Measurements from ENCODE around the gene PIGQ. TPM values are rescaled to one million over a fixed set of nuclear protein-coding genes. Genes with fewer than 3 reads are reported as not detected.
A peak's percentile ranks its signal among the peaks of the same experiment; 100 is the strongest.

PIGQ gene
- total and polyA plus RNA-seq, 2 of the 4 experiments (the other 2 are of a cell fraction), result 5.9 to 36.8 TPM

DNA sequence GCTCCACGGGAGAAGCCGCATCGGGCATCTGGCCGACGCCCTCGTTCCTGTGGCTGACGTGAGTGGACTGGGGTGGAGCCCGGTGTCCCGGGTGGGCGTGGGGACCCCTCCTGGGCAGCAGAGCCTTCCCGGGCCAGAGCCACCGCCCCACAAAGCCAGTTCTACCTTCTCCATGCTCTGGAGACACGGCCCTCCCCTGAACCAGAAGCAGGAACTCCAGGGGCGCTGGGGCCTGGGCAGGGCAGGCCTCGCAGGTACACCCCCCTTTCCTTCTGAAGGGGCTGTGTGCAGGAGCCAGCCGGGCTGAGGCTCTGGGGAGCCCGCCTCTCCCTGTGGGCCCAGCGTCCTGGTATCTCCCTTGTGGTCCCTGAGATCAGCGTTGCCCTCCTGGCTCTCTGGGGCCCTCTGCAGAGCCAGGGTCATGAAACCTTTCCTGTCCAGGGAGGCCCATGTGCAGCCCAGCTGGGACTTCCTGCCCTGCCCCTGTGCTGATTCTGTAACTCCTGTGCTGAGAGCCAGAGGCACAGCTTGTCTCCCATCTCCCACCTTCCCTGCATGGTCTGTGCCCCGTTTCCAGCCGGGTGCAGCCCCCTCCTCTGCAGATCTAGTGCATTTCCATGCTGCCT lies 6.5 kb downstream of the PIGQ start:
- H3K27me3 ChIP-seq (ENCODE audit: control insufficient read depth, insufficient read depth, low read length), result no peaks in the 10 kb centered on the region
- peak overlapping the region; percentile 37 for H2AK9ac ChIP-seq (replicated peaks; ENCODE audit: low read depth, low read length, poor library complexity)
- H3K9me1 ChIP-seq (ENCODE audit: insufficient read depth, low read length), result no peaks in the 10 kb centered on the region
- intact Hi-C loops (cut with micrococcal nuclease), result no loop called here
- DNase-seq (no peak), ATAC-seq (ENCODE audit: low read depth) (no peak)
- peaks cover 3 to 17% of the 10 kb centered on the region in 2 experiments; a peak in 2 of 4 replicates for H3K79me1 ChIP-seq (ENCODE audit: low read depth in 1 of 2, low read length in 2 of 2)
- H4K20me1 ChIP-seq (ENCODE audit: insufficient read depth, low read length), result no peaks in the 10 kb centered on the region; the same call in 1 of the 2 replicates
- H2AK5ac ChIP-seq (ENCODE audit: low read depth, low read length), result no peak overlapping the region
- no peak overlapping the region for H4K91ac ChIP-seq (ENCODE audit: insufficient read depth, low read depth, low read length)
- no peak overlapping the region for H3K4ac ChIP-seq (ENCODE audit: low read depth, low read length)
- no peak overlapping the region for H4K8ac ChIP-seq (ENCODE audit: low read depth in 2 of 2, low read length in 2 of 2)
- H3K14ac ChIP-seq (replicated peaks; ENCODE audit: low read depth, low read length), result no peak overlapping the region
- in situ Hi-C loops (cut with MboI; ENCODE audit: low sequenced_read_pairs), result no loop called here
- peaks cover 16% of the 10 kb centered on the region; the same call in 1 of the 2 replicates for H3K36me3 ChIP-seq (ENCODE audit: control insufficient read depth, insufficient read depth, low read length)
- no peak overlapping the region for H3K4me3 ChIP-seq (ENCODE audit: insufficient read depth, low read depth, low read length)
- H2AFZ ChIP-seq (replicated peaks; ENCODE audit: low read length, poor library complexity), result peak overlapping the region; percentile 63
- H2BK120ac ChIP-seq (ENCODE audit: low read depth, low read length), result no peak overlapping the region
- no peak overlapping the region for H3K18ac ChIP-seq (ENCODE audit: low read depth, low read length)
- H3K56ac ChIP-seq (ENCODE audit: extremely low read depth, insufficient read depth, low read length), result no peak overlapping the region
- dilution Hi-C loops (cut with HindIII; ENCODE audit: low sequenced_read_pairs, unreplicated experiment), result no loop called here
- H3K9ac ChIP-seq (ENCODE audit: low read depth, low read length), result no peak overlapping the region
- TF ChIP-seq NFE2L2 (IDR thresholded peaks at IDR 0.05; ENCODE audit: low read depth, low read length), result no peak
- TF ChIP-seq FOS (IDR thresholded peaks at IDR 0.05; ENCODE audit: low read depth, low read length), result no peak
- TF ChIP-seq MXI1 (IDR thresholded peaks at IDR 0.05; ENCODE audit: borderline replicate concordance, low read depth, low read length), result no peak
- no peak for TF ChIP-seq BHLHE40 (IDR thresholded peaks at IDR 0.05; ENCODE audit: low read depth, low read length)
- no peak for TF ChIP-seq ELK1 (IDR thresholded peaks at IDR 0.05; ENCODE audit: borderline replicate concordance, low read depth, low read length)
- no peak for TF ChIP-seq CTCF (conservative IDR thresholded peaks at IDR 0.05; ENCODE audit: low read depth, low read length)
- TF ChIP-seq MAFK (IDR thresholded peaks at IDR 0.05; ENCODE audit: low read depth, low read length), result no peak
- no peak for TF ChIP-seq SMC3 (IDR thresholded peaks at IDR 0.05; ENCODE audit: low read depth, low read length)
- TF ChIP-seq CHD1 (IDR thresholded peaks at IDR 0.05; ENCODE audit: low read depth, low read length), result no peak
- ChIA-PET POLR2A (ENCODE audit: unreplicated experiment) (no interaction called here), CTCF (interaction anchor here (0.7 kb wide), 1 partner anchor 36 kb away, joined by 3 read pairs; no protein-coding TSS in a partner anchor)
- H2BK5ac ChIP-seq (ENCODE audit: low read depth, low read length, poor library complexity, severe bottlenecking), result no peak overlapping the region
- no peak overlapping the region for H2BK20ac ChIP-seq (ENCODE audit: low read depth, low read length)
- no peak overlapping the region for H4K5ac ChIP-seq (ENCODE audit: low read depth, low read length)
- no peak overlapping the region for H2BK15ac ChIP-seq (ENCODE audit: low read depth, low read length)
- H3K4me2 ChIP-seq (ENCODE audit: low read depth, low read length), result no peak overlapping the region
- no peaks in the 10 kb centered on the region for H3K9me3 ChIP-seq (ENCODE audit: control insufficient read depth, insufficient read depth, low read length)
- H3K23ac ChIP-seq (ENCODE audit: low read depth, low read length), result no peak overlapping the region
- H3K4me1 ChIP-seq (ENCODE audit: control insufficient read depth, insufficient read depth, low read length), result no peaks in the 10 kb centered on the region
- WGBS, 2 experiments (ENCODE audit: extremely low coverage in 2 of 2, insufficient read length in 1 of 2), result 90% methylated on average over 13 of the region's 21 CpGs; no CpG with 5 or more reads in 1 of the 2 experiments
- BruUV-seq (replicated peaks), result no TSS peak
- no peak overlapping the region for H3K27ac ChIP-seq (ENCODE audit: insufficient read depth, low read length)

All from IMR-90 (cell line).